Measurements from ENCODE around the gene SSUH2. TPM values are rescaled to one million over a fixed set of nuclear protein-coding genes. Genes with fewer than 3 reads are reported as not detected.
A peak's percentile ranks its signal among the peaks of the same experiment; 100 is the strongest.

Gene SSUH2
- total and polyA plus RNA-seq, 2 experiments from 2014 or later: 0.73 to 2.3 TPM

GRCh38 chr3:8622873-8623691, 21.5 kb downstream of the SSUH2 start:
- Histone ChIP-seq H3K4me3 (no peak overlapping the region), H4K20me1 (replicated peaks; ENCODE audit: insufficient read depth) (no peaks in the 10 kb centered on the region), H3K9me2 (ENCODE audit: insufficient read depth) (no peaks in the 10 kb centered on the region), H3K27me3 (ENCODE audit: insufficient read depth) (no peaks in the 10 kb centered on the region), H3K36me3 (ENCODE audit: insufficient read depth) (no peaks in the 10 kb centered on the region), H3K4me1 (ENCODE audit: insufficient read depth) (no peaks in the 10 kb centered on the region), H3K4me2 (peak overlapping the region; percentile 64; the same call in 1 of the 2 replicates), H3F3A (replicated peaks; ENCODE audit: low read depth) (no peaks in the 10 kb centered on the region), H3K79me2 (replicated peaks; ENCODE audit: insufficient read depth) (no peaks in the 10 kb centered on the region), H2AFZ (peak overlapping the region; percentile 84), H3K27ac (ENCODE audit: low read depth) (no peak overlapping the region)
- Mint-ChIP-seq H3K27ac (no peak overlapping the region), H3K9me3 (no peaks in the 10 kb centered on the region; the same call in 2 of the 3 replicates), H3K4me3 (no peak overlapping the region), H3K27me3 (ENCODE audit: insufficient read depth, low read depth, poor library complexity) (peaks cover 11% of the 10 kb centered on the region), H3K4me1 (peaks cover 12% of the 10 kb centered on the region; the same call in 2 of the 3 replicates), H3K36me3 (ENCODE audit: low read depth) (no peaks in the 10 kb centered on the region; the same call in 2 of the 3 replicates)
- ATAC-seq: peak; percentile 98
- DNase-seq (ENCODE audit: low spot score): peak; percentile 90
- TF ChIP-seq EZH2phosphoT487 (IDR thresholded peaks at IDR 0.05; ENCODE audit: unreplicated experiment) (no peak), ZNF114 (CRISPR knock-in tag; IDR thresholded peaks at IDR 0.05) (no peak), CTCF (conservative IDR thresholded peaks at IDR 0.05; ENCODE audit: low read depth in 2 of 2) (peak; percentile 90 to 99)

GRCh38 chr3:8621872-8622271, 22.7 kb downstream of the SSUH2 start:
- Mint-ChIP-seq H3K4me1 (peaks cover 12% of the 10 kb centered on the region), H3K36me3 (ENCODE audit: low read depth) (no peaks in the 10 kb centered on the region; the same call in 2 of the 3 replicates), H3K9me3 (peaks cover 3% of the 10 kb centered on the region; the same call in 2 of the 3 replicates), H3K4me3 (no peak overlapping the region), H3K27ac (no peak overlapping the region), H3K27me3 (ENCODE audit: insufficient read depth, low read depth, poor library complexity) (peaks cover 10% of the 10 kb centered on the region)
- H3K27ac ChIP-seq (ENCODE audit: low read depth): no peak overlapping the region
- H4K20me1 ChIP-seq (replicated peaks; ENCODE audit: insufficient read depth): no peaks in the 10 kb centered on the region
- H3K36me3 ChIP-seq (ENCODE audit: insufficient read depth): no peaks in the 10 kb centered on the region
- ATAC-seq: no peak
- no peaks in the 10 kb centered on the region for H3K9me2 ChIP-seq (ENCODE audit: insufficient read depth)
- no peak overlapping the region for H2AFZ ChIP-seq
- H3K4me2 ChIP-seq: no peak overlapping the region
- no peaks in the 10 kb centered on the region for H3K79me2 ChIP-seq (replicated peaks; ENCODE audit: insufficient read depth)
- H3K4me1 ChIP-seq (ENCODE audit: insufficient read depth): no peaks in the 10 kb centered on the region
- DNase-seq (ENCODE audit: low spot score): no peak
- no peak for TF ChIP-seq ZNF331 (CRISPR knock-in tag; IDR thresholded peaks at IDR 0.05; ENCODE audit: low read depth)
- no peak for TF ChIP-seq POLR2AphosphoS5 (IDR thresholded peaks at IDR 0.05; ENCODE audit: low read depth)
- TF ChIP-seq EZH2 (IDR thresholded peaks at IDR 0.05; ENCODE audit: low read depth, unreplicated experiment): no peak
- no peak for TF ChIP-seq NANOG (IDR thresholded peaks at IDR 0.05; ENCODE audit: borderline replicate concordance)
- TF ChIP-seq REST (IDR thresholded peaks at IDR 0.05; ENCODE audit: unreplicated experiment): no peak
- no peaks in the 10 kb centered on the region for H3K27me3 ChIP-seq (ENCODE audit: insufficient read depth)
- H3F3A ChIP-seq (replicated peaks; ENCODE audit: low read depth): no peaks in the 10 kb centered on the region
- no peak overlapping the region for H3K4me3 ChIP-seq
